Ishikawa (cell line): ENCODE data around the gene YY1.
A peak's percentile ranks its signal among the peaks of the same experiment; 100 is the strongest.

Experiments used
- CEBPB ChIP-seq: IDR thresholded peaks from 2 replicates; pipeline ENCODE4 v1.6.1; 2012
- CREB1 ChIP-seq: IDR thresholded peaks from 2 replicates; pipeline ENCODE4 v1.6.1; 2012; ENCODE audit warnings: low read depth
- EGR1 ChIP-seq: IDR thresholded peaks from 2 replicates; pipeline ENCODE4 v1.6.1; 2012
- EP300 ChIP-seq: IDR thresholded peaks from 2 replicates; pipeline ENCODE4 v1.6.1; 2012; ENCODE audit warnings: borderline replicate concordance
- FOXM1 ChIP-seq: IDR thresholded peaks from 2 replicates; pipeline ENCODE4 v1.6.1; 2012; ENCODE audit warnings: low read depth, borderline replicate concordance
- MAX ChIP-seq: IDR thresholded peaks from 2 replicates; pipeline ENCODE4 v1.6.1; 2012
- NFIC ChIP-seq: IDR thresholded peaks from 2 replicates; pipeline ENCODE4 v1.6.1; 2012
- RAD21 ChIP-seq: IDR thresholded peaks from 2 replicates; pipeline ENCODE4 v1.6.1; 2012; ENCODE audit warnings: low read depth
- REST ChIP-seq: IDR thresholded peaks from 2 replicates; pipeline ENCODE4 v1.6.1; 2012; ENCODE audit warnings: low read depth, mild to moderate bottlenecking
- TAF1 ChIP-seq: IDR thresholded peaks from 2 replicates; pipeline ENCODE4 v1.6.1; 2012; ENCODE audit warnings: low read depth, mild to moderate bottlenecking
- TCF12 ChIP-seq: IDR thresholded peaks from 2 replicates; pipeline ENCODE4 v1.6.1; 2012; ENCODE audit warnings: low read depth
- TEAD4 ChIP-seq: IDR thresholded peaks from 2 replicates; pipeline ENCODE4 v1.6.1; 2012
- USF1 ChIP-seq: IDR thresholded peaks from 2 replicates; pipeline ENCODE4 v1.6.1; 2012
- YY1 ChIP-seq: IDR thresholded peaks from 2 replicates; pipeline ENCODE4 v1.6.1; 2012; ENCODE audit warnings: low read depth
- ZBTB7A ChIP-seq: IDR thresholded peaks from 2 replicates; pipeline ENCODE4 v1.6.1; 2012; ENCODE audit warnings: low read depth

The YY1 gene

GRCh38 chr14:100246809-100247428 is 8.0 kb downstream of the YY1 start:
- no peak for TF ChIP-seq ZBTB7A
- TF ChIP-seq RAD21 = peak; percentile 23

- TF ChIP-seq ZBTB7A = no peak
- TF ChIP-seq TCF12 = no peak
- no peak for TF ChIP-seq EP300
- TF ChIP-seq TEAD4 = no peak
- no peak for TF ChIP-seq FOXM1
- TF ChIP-seq CREB1 = no peak
- no peak for TF ChIP-seq YY1
- no peak for TF ChIP-seq CEBPB
- TF ChIP-seq NFIC = no peak
- no peak for TF ChIP-seq REST
- no peak for TF ChIP-seq TAF1
- no peak for TF ChIP-seq RAD21
- no peak for TF ChIP-seq USF1
- no peak for TF ChIP-seq EGR1
- TF ChIP-seq MAX = no peak
These were observed 12.0 kb downstream of the YY1 start for GRCh38 chr14:100250732-100251465.

- TF ChIP-seq FOXM1 (no peak), CEBPB (no peak), TAF1 (no peak), YY1 (no peak), USF1 (no peak), EP300 (no peak), CREB1 (no peak), TCF12 (no peak), MAX (no peak), TEAD4 (no peak), REST (no peak), EGR1 (no peak), RAD21 (no peak), ZBTB7A (no peak), NFIC (no peak)
These were observed 13.7 kb downstream of the YY1 start for GRCh38 chr14:100252684-100253083.

GRCh38 chr14:100256339-100256895 is 17.5 kb downstream of the YY1 start:
- TF ChIP-seq REST = no peak
- no peak for TF ChIP-seq FOXM1
- TF ChIP-seq TCF12 = no peak
- no peak for TF ChIP-seq TEAD4
- TF ChIP-seq NFIC = no peak
- no peak for TF ChIP-seq CREB1
- TF ChIP-seq YY1 = no peak
- no peak for TF ChIP-seq MAX
- no peak for TF ChIP-seq ZBTB7A
- TF ChIP-seq USF1 = no peak
- TF ChIP-seq EP300 = no peak
- no peak for TF ChIP-seq EGR1
- no peak for TF ChIP-seq TAF1
- TF ChIP-seq CEBPB = no peak
